Smooth muscle cell (in vitro differentiated cells): ENCODE results near the gene ASMT. TPM values are rescaled to one million over a fixed set of nuclear protein-coding genes. Genes with fewer than 3 reads are reported as not detected.
A peak's percentile ranks its signal among the peaks of the same experiment; 100 is the strongest.

Experiments used
- DNase-seq: peaks from one replicate; lab custom pipeline; 2025; ENCODE audit not compliant: unreplicated experiment; lab: John Stamatoyannopoulos, UW
- H2AFZ ChIP-seq: fragments of 200-600 bp; sonication (generic); 2 replicates; pipeline ENCODE4 v1.6.0; 2016; ENCODE audit warnings: antibody characterized with exemption, low read depth, mild to moderate bottlenecking
- H3F3A ChIP-seq: fragments of 200-600 bp; sonication (generic); 2 replicates; pipeline ENCODE4 v1.6.0; 2017; ENCODE audit warnings: antibody characterized with exemption, low read depth
- H3K27ac ChIP-seq: fragments of 200-600 bp; sonication (generic); 2 replicates; pipeline ENCODE4 v1.5.1; 2016; ENCODE audit warnings: low read depth, mild to moderate bottlenecking
- H3K27me3 ChIP-seq: fragments of 200-600 bp; sonication (generic); 2 replicates; pipeline ENCODE4 v1.6.1; 2016; ENCODE audit warnings: low read depth, mild to moderate bottlenecking
- H3K36me3 ChIP-seq: fragments of 200-600 bp; sonication (generic); 2 replicates; pipeline ENCODE4 v1.5.1; 2016; ENCODE audit warnings: low read depth
- H3K4me1 ChIP-seq: fragments of 200-600 bp; sonication (generic); 2 replicates; pipeline ENCODE4 v1.5.1; 2016; ENCODE audit warnings: low read depth
- H3K4me2 ChIP-seq: fragments of 200-600 bp; sonication (generic); 2 replicates; pipeline ENCODE4 v1.6.0; 2016; ENCODE audit warnings: mild to moderate bottlenecking
- H3K4me3 ChIP-seq: fragments of 200-600 bp; sonication (generic); 2 replicates; pipeline ENCODE4 v1.5.1; 2016; ENCODE audit warnings: mild to moderate bottlenecking
- H3K79me2 ChIP-seq: fragments of 200-600 bp; sonication (generic); 2 replicates; pipeline ENCODE4 v1.6.0; 2016; ENCODE audit warnings: low read depth, mild to moderate bottlenecking
- H3K9ac ChIP-seq: fragments of 200-600 bp; sonication (generic); 2 replicates; pipeline ENCODE4 v1.6.0; 2016; ENCODE audit warnings: low read depth
- H3K9me3 ChIP-seq: fragments of 200-600 bp; sonication (generic); replicated peaks from 2 replicates; pipeline ENCODE4 v1.5.1; 2016; ENCODE audit warnings: low read depth
- H4K20me1 ChIP-seq: fragments of 200-600 bp; sonication (generic); 2 replicates; pipeline ENCODE4 v1.6.0; 2016; ENCODE audit warnings: low read depth
- CTCF ChIP-seq: fragments of 200-600 bp; sonication (generic); IDR thresholded peaks from 2 replicates; pipeline ENCODE4 v1.5.1; 2017; ENCODE audit warnings: borderline replicate concordance, mild to moderate bottlenecking, antibody characterized with exemption; ENCODE audit not compliant: insufficient read depth, poor library complexity, severe bottlenecking
- whole genome bisulfite sequencing: methylation state at CpG from one replicate; pipeline ENCODE4 v1.1.7; 2016; ENCODE audit warnings: low lambda C conversion rate; 5-methylcytosine and 5-hydroxymethylcytosine counted together
- polyA plus RNA-seq: library from polyadenylated mRNA; unstranded; fragments of >200 nt; fragmentation: Nextera tagmentation; extraction: Ambion mirVana; gene quantifications from 2 replicates; pipeline ENCODE4 v1.2.1, GENCODE V29; 2016
- total RNA-seq: library from RNA; depleted of rRNA; stranded (reverse); fragments of >200 nt; gene quantifications from 2 replicates; pipeline ENCODE4 v1.2.3, GENCODE V29; 2014

ASMT gene
- total and polyA plus RNA-seq, 2 experiments from 2014 or later = 0.41 TPM; not detected in 1

- peak within 1 kb of the TSS; percentile 93 for H3K9ac ChIP-seq
- H3F3A ChIP-seq = peaks cover 11% of the 10 kb centered on the region
- no peaks in the 10 kb centered on the region for H3K9me3 ChIP-seq
- peak; percentile 81 for DNase-seq
- peak within 1 kb of the TSS; percentile 94 for H3K4me3 ChIP-seq
- H2AFZ ChIP-seq = no peak within 1 kb of the TSS
- H3K27me3 ChIP-seq = no peaks in the 10 kb centered on the region
- peak within 1 kb of the TSS; percentile 100 for H3K4me2 ChIP-seq
- no peaks in the 10 kb centered on the region for H3K4me1 ChIP-seq
- peaks cover 49% of the 10 kb centered on the region for H3K79me2 ChIP-seq
- WGBS = 5% methylated on average over 38 of the region's 66 CpGs
- no peak for TF ChIP-seq CTCF
- H3K27ac ChIP-seq = peak within 1 kb of the TSS; percentile 85
- H4K20me1 ChIP-seq = peaks cover 45% of the 10 kb centered on the region
- no peaks in the 10 kb centered on the region for H3K36me3 ChIP-seq
Measured at GRCh38 chrX:1591102-1591862, 23.6 kb upstream of the ASMT start, which contains the start of gene AKAP17A. AKAP17A (plus strand) TSS chrX:1591604; CDS start chrX:1593463, 1,859 bp downstream.

DNA sequence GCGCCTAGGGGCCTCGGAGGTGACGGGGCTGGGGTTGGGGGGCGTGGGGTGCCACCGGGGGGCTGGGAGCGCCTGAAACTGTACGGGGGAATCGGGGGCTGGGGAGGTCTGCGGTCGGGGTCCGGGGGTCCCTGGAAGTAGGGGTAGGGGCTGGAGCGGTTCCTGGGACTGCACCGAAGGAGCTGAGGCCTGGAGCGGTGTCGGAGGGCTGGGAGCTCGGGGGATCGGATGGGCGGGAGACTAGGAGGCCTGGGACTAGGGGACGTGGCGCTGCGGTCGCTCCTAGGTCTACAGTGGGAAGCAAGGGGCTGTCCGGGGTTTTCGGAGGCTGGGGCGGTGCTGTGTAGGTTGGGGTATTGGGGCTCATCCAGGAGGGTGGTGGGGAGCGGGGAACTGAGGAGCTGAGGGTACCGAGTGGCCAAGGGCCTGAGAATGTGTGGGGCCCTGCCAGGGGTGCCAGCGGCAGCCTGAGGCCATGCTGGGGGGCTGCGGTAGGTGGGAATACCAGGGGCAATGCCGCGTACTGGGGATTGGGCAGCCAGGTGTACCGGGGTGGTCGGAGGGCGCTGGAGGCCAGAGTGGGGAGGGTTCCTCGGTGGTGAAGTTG is 22.9 kb upstream of the ASMT start:
- no peaks in the 10 kb centered on the region for H3K9me3 ChIP-seq
- H3K27ac ChIP-seq = peak overlapping the region; percentile 85
- H3K4me1 ChIP-seq = no peaks in the 10 kb centered on the region
- H3K36me3 ChIP-seq = no peaks in the 10 kb centered on the region
- H2AFZ ChIP-seq = no peak overlapping the region
- WGBS = 0% methylated on average over 22 of the region's 35 CpGs
- DNase-seq = no peak
- H3K79me2 ChIP-seq = peaks cover 54% of the 10 kb centered on the region
- H3F3A ChIP-seq = peaks cover 8% of the 10 kb centered on the region
- H3K4me3 ChIP-seq = peak overlapping the region; percentile 94
- peak overlapping the region; percentile 100 for H3K4me2 ChIP-seq
- no peak for TF ChIP-seq CTCF
- peak overlapping the region; percentile 93 for H3K9ac ChIP-seq
- H4K20me1 ChIP-seq = peaks cover 50% of the 10 kb centered on the region
- no peaks in the 10 kb centered on the region for H3K27me3 ChIP-seq

DNA sequence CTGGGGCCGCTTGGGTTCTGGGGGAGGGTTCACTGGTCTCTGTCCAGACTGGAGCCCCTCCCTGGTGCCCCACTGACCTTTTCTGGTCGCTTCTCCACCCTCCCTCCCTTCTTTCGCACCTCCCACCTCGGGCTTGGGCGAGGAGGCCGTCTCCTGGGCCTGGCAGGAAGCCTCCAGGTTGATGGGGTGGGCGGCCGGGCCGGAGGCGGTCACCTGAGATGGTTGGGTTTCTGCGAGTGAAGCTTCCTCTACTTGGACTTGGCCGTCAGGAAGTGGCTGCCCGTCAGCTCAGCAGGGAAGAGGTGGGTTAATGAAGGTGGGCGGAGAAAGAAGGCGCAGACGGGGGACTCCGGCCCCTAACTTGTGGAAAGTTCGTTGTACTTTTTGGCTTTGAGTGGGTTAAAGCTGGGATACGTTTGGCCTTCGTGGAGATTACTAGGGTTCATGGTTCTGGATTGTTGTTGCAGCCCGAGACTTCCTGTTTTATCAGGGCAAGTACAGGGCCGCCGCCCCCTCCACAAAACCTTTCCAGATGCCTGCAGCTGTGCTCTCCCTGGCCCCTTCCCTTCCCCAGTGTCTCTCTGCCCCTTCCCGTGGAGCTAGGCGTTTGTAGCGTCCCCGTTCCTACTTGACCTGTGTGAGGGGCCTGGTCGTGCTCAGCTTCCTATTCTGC is 22.3 kb upstream of the ASMT start:
- H3K27ac ChIP-seq = peak overlapping the region; percentile 85
- H3K27me3 ChIP-seq = no peaks in the 10 kb centered on the region
- no peaks in the 10 kb centered on the region for H3K9me3 ChIP-seq
- peaks cover 6% of the 10 kb centered on the region for H3F3A ChIP-seq
- H3K79me2 ChIP-seq = peaks cover 60% of the 10 kb centered on the region
- TF ChIP-seq CTCF = no peak
- H3K4me3 ChIP-seq = peak overlapping the region; percentile 94
- H3K4me1 ChIP-seq = no peaks in the 10 kb centered on the region
- no peak overlapping the region for H2AFZ ChIP-seq
- H4K20me1 ChIP-seq = peaks cover 56% of the 10 kb centered on the region
- peak overlapping the region; percentile 100 for H3K4me2 ChIP-seq
- no peaks in the 10 kb centered on the region for H3K36me3 ChIP-seq
- peak overlapping the region; percentile 93 for H3K9ac ChIP-seq
- DNase-seq = no peak
- whole genome bisulfite sequencing = 7% methylated on average over 23 of the region's 28 CpGs
